Gastroesophageal sphincter (tissue), 4 donors: ENCODE data around the gene TNFRSF8. TPM values are rescaled to one million over a fixed set of nuclear protein-coding genes. Genes with fewer than 3 reads are reported as not detected.

Source experiments
- ATAC-seq: fragments of 150-250 bp; one replicate; pipeline ENCODE4 v1.9.1; 2016; ENCODE audit warnings: mild to moderate bottlenecking, moderate library complexity
- H3K27ac ChIP-seq, 4 donors: fragments of 200-600 bp; sonication (generic) in 3 of 4; 1 replicate in 3 of 4; 2 replicates in 1 of 4; pipeline ENCODE4 v1.5.1; 2016 to 2019
- H3K27me3 ChIP-seq: fragments of 200-600 bp; sonication (generic); one replicate; pipeline ENCODE4 v1.5.1; 2019
- H3K36me3 ChIP-seq, 2 donors: fragments of 200-600 bp; sonication (generic); one replicate each; pipeline ENCODE4 v1.5.1; 2019; ENCODE audit warnings: control low read depth in 1 of 2
- H3K4me1 ChIP-seq, 3 donors: fragments of 200-600 bp; sonication (generic); 1 replicate in 2 of 3; 2 replicates in 1 of 3; pipeline ENCODE4 v1.5.1; 2016 to 2019; ENCODE audit warnings: control low read depth in 2 of 3
- H3K4me3 ChIP-seq, 2 donors: fragments of 200-600 bp; sonication (generic); one replicate each; pipeline ENCODE4 v1.5.1; 2019; ENCODE audit warnings: mild to moderate bottlenecking in 1 of 2, moderate library complexity in 1 of 2
- H3K9me3 ChIP-seq, 3 donors: fragments of 200-600 bp; sonication (generic); one replicate each; pipeline ENCODE4 v1.5.1; 2017 to 2019; ENCODE audit warnings: control low read depth in 2 of 3
- CTCF ChIP-seq, 4 experiments: fragments of 200-600 bp in 2 of 4; fragments of 450-650 bp in 2 of 4; sonication (generic) in 1 of 4; IDR thresholded peaks; one replicate each; pipeline ENCODE4 v1.5.1; 2017 to 2019; ENCODE audit warnings: antibody characterized with exemption in 4 of 4, mild to moderate bottlenecking in 2 of 4, moderate library complexity in 2 of 4
- EP300 ChIP-seq: sonication (generic); formaldehyde crosslinking; IDR thresholded peaks from one replicate; pipeline ENCODE4 v1.6.1; 2017; ENCODE audit warnings: antibody characterized with exemption, mild to moderate bottlenecking
- POLR2A ChIP-seq, 2 donors: fragments of 450-650 bp; IDR thresholded peaks; one replicate each; pipeline ENCODE4 v1.6.1; 2017; ENCODE audit warnings: antibody characterized with exemption in 2 of 2, mild to moderate bottlenecking in 2 of 2, moderate library complexity in 1 of 2
- POLR2AphosphoS5 ChIP-seq: sonication (generic); formaldehyde crosslinking; IDR thresholded peaks from one replicate; pipeline ENCODE4 v1.6.1; 2017; ENCODE audit warnings: antibody characterized with exemption
- WGBS, 2 donors: methylation state at CpG; one replicate each; pipeline ENCODE4 v1.1.5; 2018; ENCODE audit warnings: low coverage in 1 of 2; 5-methylcytosine and 5-hydroxymethylcytosine counted together
- total RNA-seq, 4 donors: library from RNA; depleted of rRNA; stranded (reverse); fragments of >200 nt; gene quantifications; one replicate each; pipeline ENCODE4 v1.1.0, GENCODE V29; 2016

The TNFRSF8 gene
- total RNA-seq, 4 donors from 2014 or later = 0.47 to 4.2 (median 1.4) TPM

- 80 to 82% methylated on average over 3 to 5 of the region's 6 CpGs for WGBS, 2 donors
- H3K36me3 ChIP-seq = no peaks in the 10 kb centered on the region
- H3K9me3 ChIP-seq = no peaks in the 10 kb centered on the region
- no peak for ATAC-seq
- peaks cover 35% of the 10 kb centered on the region for H3K27me3 ChIP-seq
- H3K27ac ChIP-seq = peak overlapping the region in 3 of 4 donors; percentile 20 to 76 (median 54)
- peaks cover 0 to 98% (median 20%) of the 10 kb centered on the region in 3 donors for H3K4me1 ChIP-seq
- H3K4me3 ChIP-seq = no peak overlapping the region
- TF ChIP-seq POLR2AphosphoS5 (no peak), POLR2A (IDR thresholded peaks at IDR 0.05) (no peak), CTCF (IDR thresholded peaks at IDR 0.05) (no peak), EP300 (no peak)
Measured at GRCh38 chr1:12176298-12177118, 113.4 kb downstream of the TNFRSF8 start.

GRCh38 chr1:12177156-12177998 is 114.3 kb downstream of the TNFRSF8 start:
- no peaks in the 10 kb centered on the region for H3K36me3 ChIP-seq
- TF ChIP-seq CTCF (IDR thresholded peaks at IDR 0.05) (no peak), POLR2AphosphoS5 (no peak), EP300 (no peak), POLR2A (IDR thresholded peaks at IDR 0.05) (no peak)
- H3K4me3 ChIP-seq = no peak overlapping the region
- WGBS, 2 donors = 68 to 79% methylated on average over 4 to 14 of the region's 24 CpGs
- peaks cover 0 to 97% (median 19%) of the 10 kb centered on the region in 3 donors for H3K4me1 ChIP-seq
- H3K9me3 ChIP-seq = no peaks in the 10 kb centered on the region
- peaks cover 33% of the 10 kb centered on the region for H3K27me3 ChIP-seq
- no peak for ATAC-seq
- peak overlapping the region in 3 of 4 donors; percentile 54 to 76 (median 64) for H3K27ac ChIP-seq

DNA sequence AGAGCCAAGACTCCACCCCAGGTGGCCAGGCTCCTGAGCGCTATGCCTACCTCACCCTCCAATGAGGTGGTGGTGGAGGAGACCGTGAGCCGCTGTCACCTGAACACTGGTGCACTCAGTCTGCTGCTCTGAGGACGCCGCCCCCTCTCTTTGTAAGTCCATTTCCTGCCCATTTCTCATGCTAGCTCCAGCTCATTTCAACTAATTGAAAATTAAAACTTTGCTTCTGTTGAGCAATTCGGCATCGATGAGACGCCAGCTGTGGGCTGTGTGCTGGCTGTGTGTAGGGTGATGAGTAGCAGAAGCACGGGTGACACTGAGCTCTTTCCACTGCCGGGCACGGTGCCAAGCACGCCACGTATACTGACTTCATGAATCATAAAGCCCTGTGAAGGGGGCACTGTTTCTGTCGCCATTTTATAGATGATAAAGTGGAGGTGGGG is 114.9 kb downstream of the TNFRSF8 start:
- H3K4me1 ChIP-seq = peaks cover 0 to 96% (median 13%) of the 10 kb centered on the region in 3 donors
- 50% methylated on average over 8 of the region's 14 CpGs; no CpG with 5 or more reads in 1 of the 2 donors for WGBS, 2 donors
- no peaks in the 10 kb centered on the region for H3K9me3 ChIP-seq
- peak; percentile 41 for ATAC-seq
- no peaks in the 10 kb centered on the region for H3K36me3 ChIP-seq
- TF ChIP-seq POLR2A (IDR thresholded peaks at IDR 0.05) (no peak), POLR2AphosphoS5 (peak; percentile 21)
- peaks cover 33% of the 10 kb centered on the region for H3K27me3 ChIP-seq
- H3K4me3 ChIP-seq = no peak overlapping the region
- H3K27ac ChIP-seq = peak overlapping the region in 3 of 4 donors; percentile 54 to 76 (median 64)

DNA sequence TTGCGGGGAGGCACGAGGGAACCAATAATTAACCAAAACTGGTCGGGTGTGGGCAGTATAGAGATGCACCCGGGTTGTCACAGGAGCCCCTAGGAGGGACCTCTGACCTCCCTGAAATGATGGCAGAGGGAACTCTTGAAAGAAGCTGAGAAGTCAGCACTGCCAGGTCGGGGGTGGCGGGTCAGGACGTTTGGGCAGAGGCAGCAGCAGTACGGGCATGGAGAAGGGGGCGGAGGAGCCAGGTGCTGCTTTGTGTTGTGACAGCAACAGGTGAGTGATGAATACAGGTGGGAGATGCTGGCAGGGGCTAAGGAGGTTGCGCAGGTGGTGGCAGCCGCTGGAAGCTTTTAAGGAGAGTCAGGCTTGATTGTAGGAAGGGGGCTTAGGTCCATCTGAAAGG is 115.4 kb downstream of the TNFRSF8 start:
- Histone ChIP-seq H3K27ac (peak overlapping the region in 3 of 4 donors; percentile 54 to 76 (median 64)), H3K36me3 (no peaks in the 10 kb centered on the region), H3K27me3 (peaks cover 33% of the 10 kb centered on the region), H3K9me3 (no peaks in the 10 kb centered on the region), H3K4me1 (peaks cover 0 to 94% (median 13%) of the 10 kb centered on the region in 3 donors), H3K4me3 (no peak overlapping the region)
- no peak for ATAC-seq
- 55 to 64% methylated on average over 11 of the region's 11 CpGs for WGBS, 2 donors
- TF ChIP-seq CTCF (IDR thresholded peaks at IDR 0.05) (no peak), POLR2AphosphoS5 (no peak), POLR2A (IDR thresholded peaks at IDR 0.05) (no peak)

DNA sequence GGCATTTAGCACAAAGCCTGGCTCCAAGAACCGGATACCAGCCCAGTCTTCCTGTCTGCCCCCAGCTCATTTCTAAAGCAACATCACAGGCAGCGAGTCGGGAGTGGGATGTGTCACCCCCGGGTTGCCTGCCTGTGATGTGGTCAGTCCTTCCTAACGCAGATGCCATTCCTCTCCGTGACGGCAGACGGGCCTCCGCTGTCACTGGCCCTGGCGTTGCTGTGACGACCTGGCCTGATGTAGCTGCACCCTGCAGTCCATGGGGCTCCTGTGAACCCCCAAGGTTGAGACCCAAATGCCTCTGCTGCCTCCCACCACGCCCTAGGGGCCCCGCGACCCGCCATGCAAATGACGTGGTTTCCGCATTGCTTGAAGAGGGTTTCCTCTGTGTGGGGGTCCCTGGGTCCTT is 116.0 kb downstream of the TNFRSF8 start:
- WGBS, 2 donors = 20% methylated on average over 1 of the region's 17 CpGs; no CpG with 5 or more reads in 1 of the 2 donors
- ATAC-seq = peak; percentile 26
- Histone ChIP-seq H3K27ac (peak overlapping the region in 3 of 4 donors; percentile 64 to 80 (median 76)), H3K9me3 (no peaks in the 10 kb centered on the region), H3K27me3 (peaks cover 33% of the 10 kb centered on the region), H3K4me1 (peaks cover 0 to 94% (median 13%) of the 10 kb centered on the region in 3 donors), H3K4me3 (no peak overlapping the region), H3K36me3 (no peaks in the 10 kb centered on the region)
- no peak for TF ChIP-seq POLR2A (IDR thresholded peaks at IDR 0.05)
- no peak for TF ChIP-seq EP300
- no peak for TF ChIP-seq POLR2AphosphoS5
- no peak for TF ChIP-seq CTCF (IDR thresholded peaks at IDR 0.05)
